OCI-LY1 (cell line): Measurements from ENCODE around the gene RNFT2.

Experiments used
- H2AFZ ChIP-seq: fragments of 200-600 bp; sonication (generic), shearing (Covaris generic); 2 replicates; pipeline ENCODE4 v1.6.0; 2014; ENCODE audit warnings: antibody characterized with exemption, mild to moderate bottlenecking, low read length
- H3F3A ChIP-seq: fragments of 200-600 bp; sonication (generic), shearing (Covaris generic); 2 replicates; pipeline ENCODE4 v1.6.0; 2014; ENCODE audit warnings: mild to moderate bottlenecking, antibody characterized with exemption, low read length, moderate library complexity; ENCODE audit not compliant: insufficient read depth
- H3K27ac ChIP-seq: fragments of 200-600 bp; sonication (generic); 2 replicates; pipeline ENCODE4 v1.5.1; 2014; ENCODE audit warnings: low read length, mixed run types, mild to moderate bottlenecking, low read depth; ENCODE audit not compliant: poor library complexity, severe bottlenecking
- H3K27me3 ChIP-seq: fragments of 200-600 bp; sonication (generic); 2 replicates; pipeline ENCODE4 v1.6.0; 2014; ENCODE audit warnings: antibody characterized with exemption, mild to moderate bottlenecking, low read length, moderate library complexity; ENCODE audit not compliant: insufficient read depth
- H3K36me3 ChIP-seq: fragments of 200-600 bp; sonication (generic); 2 replicates; pipeline ENCODE4 v1.6.1; 2014; ENCODE audit warnings: mild to moderate bottlenecking, antibody characterized with exemption, low read length, moderate library complexity, mixed read lengths; ENCODE audit not compliant: insufficient read depth
- H3K4me1 ChIP-seq: fragments of 200-600 bp; sonication (generic); 2 replicates; pipeline ENCODE4 v1.5.1; 2014; ENCODE audit warnings: mild to moderate bottlenecking, low read length, moderate library complexity; ENCODE audit not compliant: insufficient read depth, severe bottlenecking
- H3K4me2 ChIP-seq: fragments of 200-600 bp; sonication (generic), shearing (Covaris generic); 2 replicates; pipeline ENCODE4 v1.6.1; 2014; ENCODE audit warnings: low read length
- H3K4me3 ChIP-seq: fragments of 200-600 bp; sonication (generic); 2 replicates; pipeline ENCODE4 v1.5.1; 2014; ENCODE audit warnings: low read length, low read depth, mild to moderate bottlenecking, mixed read lengths; ENCODE audit not compliant: poor library complexity, severe bottlenecking
- H3K79me2 ChIP-seq: fragments of 200-600 bp; shearing (Covaris generic); 2 replicates; pipeline ENCODE4 v1.6.1; 2016; ENCODE audit warnings: mixed run types, low read length, mixed read lengths; ENCODE audit not compliant: insufficient read depth
- H3K9ac ChIP-seq: fragments of 200-600 bp; sonication (generic), shearing (Covaris generic); 2 replicates; pipeline ENCODE4 v1.6.1; 2014; ENCODE audit warnings: mild to moderate bottlenecking, low read length, mixed read lengths
- H3K9me2 ChIP-seq: fragments of 200-600 bp; sonication (generic), shearing (Covaris generic); 2 replicates; pipeline ENCODE4 v1.6.1; 2014; ENCODE audit warnings: low read depth, mild to moderate bottlenecking, low read length, mixed read lengths
- H3K9me3 ChIP-seq: fragments of 200-600 bp; shearing (Covaris generic); 2 replicates; pipeline ENCODE4 v1.6.1; 2014; ENCODE audit warnings: low read length, mixed read lengths
- H4K20me1 ChIP-seq: fragments of 200-600 bp; sonication (generic), shearing (Covaris generic); 2 replicates; pipeline ENCODE4 v1.6.0; 2016; ENCODE audit warnings: mild to moderate bottlenecking, low read length; ENCODE audit not compliant: insufficient read depth
- EZH2 ChIP-seq: fragments of 200-600 bp; sonication (generic), shearing (Covaris generic); IDR thresholded peaks from 2 replicates; pipeline ENCODE4 v1.8.0; 2017; ENCODE audit warnings: borderline replicate concordance, mixed run types, mild to moderate bottlenecking, antibody characterized with exemption, low read length, moderate library complexity, mixed read lengths
- TF ChIP-seq, protein P1 (sequence below): fragments of 200-600 bp; sonication (generic), shearing (Covaris generic); IDR thresholded peaks from 2 replicates; pipeline ENCODE4 v1.5.1; 2017; ENCODE audit warnings: mild to moderate bottlenecking, antibody characterized with exemption, low read length, moderate library complexity, mixed read lengths

The RNFT2 gene

DNA sequence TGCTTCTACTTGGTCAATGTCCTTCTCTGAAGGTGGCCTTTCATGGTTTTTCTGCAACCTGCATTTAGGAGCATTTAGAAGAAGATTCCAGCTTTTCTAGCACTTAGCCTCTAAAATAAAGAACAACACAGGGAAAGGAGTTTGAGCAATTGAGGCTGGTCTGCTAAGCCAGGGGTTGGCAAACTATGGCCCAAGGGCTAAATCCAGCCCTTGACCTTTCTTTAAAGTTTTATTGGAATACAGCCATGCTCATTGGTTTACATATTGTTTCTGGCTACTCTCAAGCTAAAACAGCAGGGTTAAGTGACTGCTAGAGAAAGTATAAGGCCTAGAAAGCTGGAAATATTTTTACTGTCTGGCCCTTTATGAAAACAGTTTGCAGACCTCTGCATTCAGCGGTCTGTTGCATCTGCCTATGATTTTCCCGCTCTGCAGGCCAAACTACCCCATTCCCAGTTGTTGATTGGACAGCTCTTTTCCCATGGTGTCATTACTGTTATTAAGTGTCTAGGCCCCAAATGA is 39.5 kb upstream of the RNFT2 start:
- Histone ChIP-seq H3K9me2 (no peaks in the 10 kb centered on the region), H3K4me3 (no peak overlapping the region), H3K4me2 (no peak overlapping the region), H3K27ac (no peak overlapping the region), H4K20me1 (no peaks in the 10 kb centered on the region), H3F3A (no peaks in the 10 kb centered on the region), H3K9ac (no peak overlapping the region), H3K79me2 (no peaks in the 10 kb centered on the region), H3K4me1 (peaks cover 25% of the 10 kb centered on the region), H2AFZ (no peak overlapping the region), H3K36me3 (no peaks in the 10 kb centered on the region), H3K9me3 (no peaks in the 10 kb centered on the region), H3K27me3 (0 out of 2 replicates have a peak, but pooled peaks cover 4% of the 10 kb centered on the region)
- TF ChIP-seq EZH2: no peak
- TF ChIP-seq, protein P1, sequence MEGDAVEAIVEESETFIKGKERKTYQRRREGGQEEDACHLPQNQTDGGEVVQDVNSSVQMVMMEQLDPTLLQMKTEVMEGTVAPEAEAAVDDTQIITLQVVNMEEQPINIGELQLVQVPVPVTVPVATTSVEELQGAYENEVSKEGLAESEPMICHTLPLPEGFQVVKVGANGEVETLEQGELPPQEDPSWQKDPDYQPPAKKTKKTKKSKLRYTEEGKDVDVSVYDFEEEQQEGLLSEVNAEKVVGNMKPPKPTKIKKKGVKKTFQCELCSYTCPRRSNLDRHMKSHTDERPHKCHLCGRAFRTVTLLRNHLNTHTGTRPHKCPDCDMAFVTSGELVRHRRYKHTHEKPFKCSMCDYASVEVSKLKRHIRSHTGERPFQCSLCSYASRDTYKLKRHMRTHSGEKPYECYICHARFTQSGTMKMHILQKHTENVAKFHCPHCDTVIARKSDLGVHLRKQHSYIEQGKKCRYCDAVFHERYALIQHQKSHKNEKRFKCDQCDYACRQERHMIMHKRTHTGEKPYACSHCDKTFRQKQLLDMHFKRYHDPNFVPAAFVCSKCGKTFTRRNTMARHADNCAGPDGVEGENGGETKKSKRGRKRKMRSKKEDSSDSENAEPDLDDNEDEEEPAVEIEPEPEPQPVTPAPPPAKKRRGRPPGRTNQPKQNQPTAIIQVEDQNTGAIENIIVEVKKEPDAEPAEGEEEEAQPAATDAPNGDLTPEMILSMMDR: no peak

- H3K27ac ChIP-seq: no peak overlapping the region
- H3K4me3 ChIP-seq: no peak overlapping the region
- H3K36me3 ChIP-seq: no peaks in the 10 kb centered on the region
- H3K79me2 ChIP-seq: no peaks in the 10 kb centered on the region
- H3K4me1 ChIP-seq: peaks cover 17% of the 10 kb centered on the region
- 0 out of 2 replicates have a peak, but pooled peaks cover 4% of the 10 kb centered on the region for H3K27me3 ChIP-seq
- H3K9me2 ChIP-seq: no peaks in the 10 kb centered on the region
- H4K20me1 ChIP-seq: no peaks in the 10 kb centered on the region
- H3K9ac ChIP-seq: no peak overlapping the region
- no peak overlapping the region for H3K4me2 ChIP-seq
- H2AFZ ChIP-seq: no peak overlapping the region
- no peaks in the 10 kb centered on the region for H3K9me3 ChIP-seq
- no peaks in the 10 kb centered on the region for H3F3A ChIP-seq
- TF ChIP-seq, protein P1: no peak
- TF ChIP-seq EZH2: no peak
Measured at GRCh38 chr12:116700066-116700465, 38.0 kb upstream of the RNFT2 start.

DNA sequence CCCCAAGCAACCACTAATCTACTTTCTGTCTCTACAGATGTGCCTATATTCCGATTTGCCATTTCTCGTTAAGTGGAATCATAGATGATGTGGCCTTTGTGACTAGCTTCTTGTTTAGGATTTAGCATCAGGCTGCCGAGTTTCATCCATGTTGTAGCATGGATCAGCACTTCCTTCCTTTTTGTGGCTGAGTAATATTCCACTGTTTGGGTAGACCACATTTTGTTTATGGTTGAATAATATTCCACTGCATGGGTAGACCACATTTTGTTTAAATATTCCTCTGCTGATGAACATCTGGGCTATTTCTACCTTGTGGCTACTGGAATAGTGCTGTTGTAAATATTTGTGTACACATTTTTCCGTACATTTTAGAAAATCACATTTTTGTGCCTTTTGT is 36.7 kb upstream of the RNFT2 start:
- Histone ChIP-seq H3F3A (0 out of 2 replicates have a peak, but pooled peaks cover 2% of the 10 kb centered on the region), H3K9me2 (no peaks in the 10 kb centered on the region), H3K4me2 (no peak overlapping the region), H3K27ac (no peak overlapping the region), H3K4me3 (no peak overlapping the region), H4K20me1 (no peaks in the 10 kb centered on the region), H3K36me3 (no peaks in the 10 kb centered on the region), H3K27me3 (no peaks in the 10 kb centered on the region), H3K9me3 (no peaks in the 10 kb centered on the region), H2AFZ (no peak overlapping the region), H3K9ac (no peak overlapping the region), H3K79me2 (no peaks in the 10 kb centered on the region), H3K4me1 (peaks cover 11% of the 10 kb centered on the region)
- TF ChIP-seq, protein P1: no peak
- TF ChIP-seq EZH2: no peak
